IMR-90 (cell line): ENCODE results near the gene SERF2.

ENCODE experiments used
- CEBPB ChIP-seq: IDR thresholded peaks from 2 replicates; pipeline ENCODE4 v1.6.1; 2012; ENCODE audit warnings: low read depth, low read length, improper control_type of control experiment
- CTCF ChIP-seq: conservative IDR thresholded peaks from 2 replicates; pipeline ENCODE4 v1.5.1; 2012; ENCODE audit warnings: mild to moderate bottlenecking, low read depth, low read length, improper control_type of control experiment
- MAFK ChIP-seq: IDR thresholded peaks from 2 replicates; pipeline ENCODE4 v1.6.1; 2012; ENCODE audit warnings: low read depth, low read length, improper control_type of control experiment
- POLR2A ChIP-seq: IDR thresholded peaks from 2 replicates; pipeline ENCODE4 v1.6.1; 2012; ENCODE audit warnings: mild to moderate bottlenecking, low read depth, low read length
- RAD21 ChIP-seq: IDR thresholded peaks from 2 replicates; pipeline ENCODE4 v1.6.1; 2012; ENCODE audit warnings: low read length, improper control_type of control experiment
- SMC3 ChIP-seq: fragments of 150-350 bp; IDR thresholded peaks from 2 replicates; pipeline ENCODE4 v1.6.1; 2016; ENCODE audit warnings: low read depth, mild to moderate bottlenecking, antibody characterized with exemption, low read length, moderate library complexity

GRCh38 chr15:43808435-43808950, 16.4 kb downstream of the SERF2 start:
- TF ChIP-seq SMC3 (no peak), CTCF (no peak), POLR2A (no peak), RAD21 (no peak), MAFK (no peak), CEBPB (no peak)
